ENCODE data around the gene SGSM2.

GRCh38 chr17:2304931-2305330 is 32.4 kb upstream of the SGSM2 start:
- no peak for TF ChIP-seq CTCF (IDR thresholded peaks at IDR 0.05)
- TF ChIP-seq POLR2A (IDR thresholded peaks at IDR 0.05) = no peak

All from body of pancreas (tissue), 4 donors.